ENCODE results near the gene ZNF502. TPM values are rescaled to one million over a fixed set of nuclear protein-coding genes. Genes with fewer than 3 reads are reported as not detected.

ZNF502 gene
- total and polyA plus RNA-seq, 7 donors: 2.1 to 7.1 (median 3.4) TPM

- peak overlapping the region; percentile 30 for H3K27ac ChIP-seq
- no peaks in the 10 kb centered on the region for H3K36me3 ChIP-seq (ENCODE audit: insufficient read depth in 1 of 2, low read depth in 1 of 2)
- no peak for TF ChIP-seq CTCF (IDR thresholded peaks at IDR 0.05)
- no peaks in the 10 kb centered on the region for H3K9me3 ChIP-seq
- 2% methylated on average over 48 of the region's 48 CpGs for WGBS, 3 donors
- no peaks in the 10 kb centered on the region for H3K4me1 ChIP-seq
- DNase-seq: peak; percentile 75 to 82
- H3K27me3 ChIP-seq (ENCODE audit: insufficient read depth in 3 of 3, low read length in 2 of 3): peaks cover 0 to 10% (median 2%) of the 10 kb centered on the region in 3 donors
- peak overlapping the region; percentile 74 for H3K4me3 ChIP-seq
- ATAC-seq: peak; percentile 37 to 93 (median 82)
- intact Hi-C loops (cut with DNase I): no loop called here
Measured at GRCh38 chr3:44685128-44685800, 27.2 kb upstream of the ZNF502 start.

DNA sequence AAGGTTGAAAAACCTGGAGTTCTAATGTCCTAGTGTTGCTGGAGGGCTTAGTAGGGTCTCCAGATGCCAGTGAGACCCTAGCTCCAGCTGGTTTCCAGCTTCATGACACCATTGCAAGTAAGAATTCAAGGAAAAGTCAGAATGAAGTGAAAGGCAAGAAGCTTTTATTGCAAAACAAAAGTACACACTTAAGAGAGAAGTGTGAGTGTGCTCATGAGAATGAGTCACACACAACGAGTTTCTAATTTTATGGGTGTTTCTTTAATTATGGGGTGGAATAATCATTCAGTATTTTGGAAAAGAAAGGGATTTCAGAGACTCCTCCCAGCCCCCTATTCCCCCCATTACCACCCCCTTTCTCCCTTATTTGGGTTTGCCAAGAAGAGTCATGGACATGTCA, 24.6 kb upstream of the ZNF502 start:
- 46 to 60% (median 52%) methylated on average over 1 of the region's 1 CpG for WGBS, 3 donors
- no peaks in the 10 kb centered on the region for H3K9me3 ChIP-seq
- no peaks in the 10 kb centered on the region for H3K36me3 ChIP-seq (ENCODE audit: insufficient read depth in 1 of 2, low read depth in 1 of 2)
- H3K4me1 ChIP-seq: no peaks in the 10 kb centered on the region
- no peak for DNase-seq
- H3K27ac ChIP-seq: no peak overlapping the region
- peaks cover 0 to 15% (median 2%) of the 10 kb centered on the region in 3 donors for H3K27me3 ChIP-seq (ENCODE audit: insufficient read depth in 3 of 3, low read length in 2 of 3)
- TF ChIP-seq CTCF (IDR thresholded peaks at IDR 0.05): no peak
- no peak overlapping the region for H3K4me3 ChIP-seq
- ATAC-seq: no peak
- intact Hi-C loops (cut with DNase I): no loop called here

DNA sequence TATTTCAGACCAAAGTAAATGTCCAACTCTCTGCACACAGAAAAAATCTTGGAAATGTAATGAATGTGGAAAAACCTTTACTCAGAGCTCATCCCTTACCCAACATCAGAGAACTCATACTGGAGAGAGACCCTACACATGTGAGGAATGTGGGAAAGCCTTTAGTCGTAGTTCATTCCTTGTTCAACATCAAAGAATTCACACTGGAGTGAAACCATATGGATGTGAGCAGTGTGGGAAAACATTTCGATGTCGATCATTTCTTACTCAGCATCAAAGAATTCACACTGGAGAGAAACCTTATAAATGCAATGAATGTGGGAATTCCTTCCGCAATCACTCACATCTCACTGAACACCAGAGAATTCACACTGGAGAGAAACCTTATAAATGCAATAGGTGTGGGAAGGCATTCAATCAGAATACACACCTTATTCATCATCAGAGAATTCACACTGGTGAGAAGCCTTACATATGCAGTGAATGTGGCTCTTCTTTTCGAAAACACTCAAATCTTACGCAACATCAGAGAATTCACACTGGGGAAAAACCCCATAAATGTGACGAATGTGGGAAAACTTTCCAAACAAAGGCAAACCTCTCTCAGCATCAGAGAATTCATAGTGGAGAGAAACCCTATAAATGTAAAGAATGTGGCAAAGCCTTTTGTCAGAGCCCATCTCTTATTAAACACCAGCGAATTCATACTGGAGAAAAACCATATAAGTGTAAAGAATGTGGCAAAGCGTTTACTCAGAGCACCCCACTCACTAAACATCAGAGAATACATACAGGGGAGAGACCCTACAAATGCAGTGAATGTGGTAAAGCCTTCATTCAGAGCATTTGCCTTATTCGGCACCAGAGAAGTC, 9.0 kb downstream of the ZNF502 start:
- Histone ChIP-seq H3K27ac (no peak overlapping the region), H3K27me3 (ENCODE audit: insufficient read depth in 3 of 3, low read length in 2 of 3) (no peaks in the 10 kb centered on the region), H3K4me3 (no peak overlapping the region), H3K9me3 (peaks cover 98% of the 10 kb centered on the region), H3K36me3 (ENCODE audit: insufficient read depth in 1 of 2, low read depth in 1 of 2) (peaks cover 35 to 40% of the 10 kb centered on the region in 2 donors), H3K4me1 (no peaks in the 10 kb centered on the region)
- intact Hi-C loops (cut with DNase I): no loop called here
- ATAC-seq (no peak), DNase-seq (no peak)
- WGBS, 3 donors: 97 to 99% (median 97%) methylated on average over 10 of the region's 10 CpGs
- TF ChIP-seq CTCF (IDR thresholded peaks at IDR 0.05): no peak

GRCh38 chr3:44722103-44722401, 9.6 kb downstream of the ZNF502 start:
- intact Hi-C loops (cut with DNase I): no loop called here
- H3K27me3 ChIP-seq (ENCODE audit: insufficient read depth in 3 of 3, low read length in 2 of 3): no peaks in the 10 kb centered on the region
- H3K36me3 ChIP-seq (ENCODE audit: insufficient read depth in 1 of 2, low read depth in 1 of 2): peaks cover 35 to 40% of the 10 kb centered on the region in 2 donors
- TF ChIP-seq CTCF (IDR thresholded peaks at IDR 0.05): no peak
- H3K9me3 ChIP-seq: peaks cover 98% of the 10 kb centered on the region
- no peaks in the 10 kb centered on the region for H3K4me1 ChIP-seq
- ATAC-seq (no peak), DNase-seq (no peak)
- H3K4me3 ChIP-seq: no peak overlapping the region
- 97 to 100% (median 100%) methylated on average over 1 of the region's 1 CpG for WGBS, 3 donors
- H3K27ac ChIP-seq: no peak overlapping the region

All from psoas muscle (tissue), 8 donors.